SK-N-SH (cell line): ENCODE results near the gene PRKN. TPM values are rescaled to one million over a fixed set of nuclear protein-coding genes. Genes with fewer than 3 reads are reported as not detected.

Source experiments
- CTCF ChIA-PET: fragments of 300-600, 350-600 bp; formaldehyde crosslinking; extraction: SDS; loops from one replicate; lab custom pipeline; 2021; lab: Yijun Ruan, JAX
- POLR2A ChIA-PET: fragments of 350-600 bp; sonication (Branson Sonifier 250); formaldehyde crosslinking; extraction: SDS; loops from one replicate; lab custom pipeline; 2020; ENCODE audit warnings: antibody characterized with exemption, inconsistent platforms; lab: Yijun Ruan, JAX
- DNase-seq: peaks from one replicate; pipeline ENCODE4 v3.0.0; 2012
- H2AFZ ChIP-seq: fragments of 200-600 bp; sonication (generic); 2 replicates; pipeline ENCODE4 v1.8.1; 2016; ENCODE audit warnings: antibody characterized with exemption, mild to moderate bottlenecking, low read depth
- H3F3A ChIP-seq: fragments of 200-600 bp; sonication (generic); replicated peaks from 2 replicates; pipeline ENCODE3; 2016; ENCODE audit warnings: antibody characterized with exemption, mild to moderate bottlenecking; ENCODE audit not compliant: insufficient read depth
- H3K27ac ChIP-seq, 2 experiments: fragments of 200-500 bp in 1 of 2; fragments of 200-600 bp in 1 of 2; sonication (Bioruptor generic) in 1 of 2; sonication (generic), shearing (Covaris generic) in 1 of 2; 2 replicates each; pipeline versions ENCODE4 v1.5.1 to v1.6.1; 2014 to 2016; ENCODE audit warnings: low read depth in 2 of 2, inconsistent platforms in 1 of 2, low read length in 1 of 2, mild to moderate bottlenecking in 1 of 2, mixed read lengths in 1 of 2
- H3K27me3 ChIP-seq: fragments of 200-600 bp; sonication (generic), shearing (Covaris generic); 2 replicates; pipeline ENCODE4 v1.6.1; 2016; ENCODE audit warnings: mixed run types; ENCODE audit not compliant: insufficient read depth
- H3K36me3 ChIP-seq, 2 experiments: fragments of 200-500 bp in 1 of 2; fragments of 200-600 bp in 1 of 2; sonication (Bioruptor generic) in 1 of 2; sonication (generic) in 1 of 2; replicated peaks in 1 of 2; 2 replicates each; pipeline versions ENCODE3 to v1.5.1; 2014 to 2016; ENCODE audit warnings: low read length in 1 of 2, mild to moderate bottlenecking in 1 of 2; ENCODE audit not compliant: insufficient read depth in 2 of 2, control insufficient read depth in 1 of 2
- H3K4me1 ChIP-seq, 2 experiments: fragments of 200-500 bp in 1 of 2; fragments of 200-600 bp in 1 of 2; sonication (Bioruptor generic) in 1 of 2; sonication (generic), shearing (Covaris generic) in 1 of 2; 2 replicates each; pipeline versions ENCODE4 v1.5.1 to v1.6.1; 2014 to 2016; ENCODE audit warnings: low read depth in 1 of 2, low read length in 1 of 2, mixed run types in 1 of 2; ENCODE audit not compliant: insufficient read depth in 2 of 2, control insufficient read depth in 1 of 2
- H3K4me2 ChIP-seq: fragments of 200-600 bp; sonication (generic), shearing (Covaris generic); 2 replicates; pipeline ENCODE4 v1.6.1; 2017; ENCODE audit warnings: mixed run types
- H3K4me3 ChIP-seq, 2 experiments: fragments of 200-500 bp in 1 of 2; fragments of 200-600 bp in 1 of 2; sonication (Bioruptor generic) in 1 of 2; sonication (generic), shearing (Covaris generic) in 1 of 2; 2 replicates each; pipeline versions ENCODE4 v1.5.1 to v1.8.1; 2014 to 2016; ENCODE audit warnings: low read depth in 2 of 2, inconsistent platforms in 1 of 2, low read length in 1 of 2, mild to moderate bottlenecking in 1 of 2, mixed read lengths in 1 of 2, moderate library complexity in 1 of 2
- H3K79me2 ChIP-seq: fragments of 200-600 bp; sonication (generic); 2 replicates; pipeline ENCODE4 v1.8.1; 2017; ENCODE audit warnings: mild to moderate bottlenecking; ENCODE audit not compliant: insufficient read depth
- H3K9ac ChIP-seq: fragments of 200-600 bp; sonication (generic); 2 replicates; pipeline ENCODE4 v1.6.1; 2017; ENCODE audit warnings: mixed run types
- H3K9me2 ChIP-seq: fragments of 200-600 bp; sonication (generic); 2 replicates; pipeline ENCODE4 v1.6.1; 2017; ENCODE audit warnings: mixed run types
- H3K9me3 ChIP-seq: fragments of 200-600 bp; sonication (generic); 2 replicates; pipeline ENCODE4 v1.6.1; 2017; ENCODE audit warnings: mixed run types, mild to moderate bottlenecking, moderate library complexity
- H4K20me1 ChIP-seq: fragments of 200-600 bp; sonication (generic); 2 replicates; pipeline ENCODE4 v1.6.1; 2017; ENCODE audit warnings: mild to moderate bottlenecking, mixed run types; ENCODE audit not compliant: insufficient read depth
- CHD2 ChIP-seq: fragments of 150-350 bp; IDR thresholded peaks from 2 replicates; pipeline ENCODE4 v1.6.1; 2018; ENCODE audit warnings: low read length; ENCODE audit not compliant: partially characterized antibody
- EZH2phosphoT487 ChIP-seq: fragments of 200-600 bp; sonication (generic); IDR thresholded peaks from 2 replicates; pipeline ENCODE4 v1.6.1; 2017; ENCODE audit warnings: low read depth, mixed run types, mild to moderate bottlenecking, antibody characterized with exemption, moderate library complexity, borderline replicate concordance
- FOXJ3 ChIP-seq: sonication (generic); formaldehyde crosslinking; IDR thresholded peaks from 2 replicates; pipeline ENCODE4 v1.5.1; 2020; ENCODE audit warnings: mild to moderate bottlenecking, missing genetic modification reagents
- FOXM1 ChIP-seq: IDR thresholded peaks from 2 replicates; pipeline ENCODE4 v1.4.0; 2012; ENCODE audit warnings: low read depth, mild to moderate bottlenecking
- JUND ChIP-seq: IDR thresholded peaks from 2 replicates; pipeline ENCODE4 v1.4.0; 2012
- NFIC ChIP-seq: IDR thresholded peaks from 2 replicates; pipeline ENCODE4 v1.4.0; 2012; ENCODE audit warnings: borderline replicate concordance
- NRF1 ChIP-seq: IDR thresholded peaks from 2 replicates; pipeline ENCODE4 v1.6.1; 2012; ENCODE audit warnings: low read depth, mild to moderate bottlenecking, low read length
- RAD21 ChIP-seq: IDR thresholded peaks from 2 replicates; pipeline ENCODE4 v1.6.1; 2012; ENCODE audit warnings: mild to moderate bottlenecking, low read length
- RCOR1 ChIP-seq: fragments of 150-350 bp; IDR thresholded peaks from 2 replicates; pipeline ENCODE4 v1.6.1; 2017; ENCODE audit warnings: antibody characterized with exemption, low read length
- RXRA ChIP-seq: IDR thresholded peaks from 2 replicates; pipeline ENCODE4 v1.4.0; 2012; ENCODE audit warnings: low read depth, mild to moderate bottlenecking, borderline replicate concordance
- TCF12 ChIP-seq: IDR thresholded peaks from 2 replicates; pipeline ENCODE4 v1.4.0; 2012
- TEAD4 ChIP-seq: IDR thresholded peaks from 2 replicates; pipeline ENCODE4 v1.4.0; 2012; ENCODE audit warnings: mild to moderate bottlenecking, borderline replicate concordance; ENCODE audit not compliant: insufficient read depth
- YY1 ChIP-seq: IDR thresholded peaks from 2 replicates; pipeline ENCODE4 v1.4.0; 2012; ENCODE audit warnings: low read depth, mild to moderate bottlenecking
- WGBS: methylation state at CpG from one replicate; pipeline ENCODE4 v1.1.6; 2017; ENCODE audit warnings: low lambda C conversion rate; 5-methylcytosine and 5-hydroxymethylcytosine counted together
- polyA plus RNA-seq, 3 experiments: library from polyadenylated mRNA; depleted of rRNA; stranded (reverse); fragments of >200 nt; gene quantifications; 2 replicates each; pipeline ENCODE4 v1.2.3, GENCODE V29; 2012
- TF ChIP-seq, protein P1 (sequence below): IDR thresholded peaks from 2 replicates; pipeline ENCODE4 v1.4.0; 2012; ENCODE audit warnings: low read depth, borderline replicate concordance
- TF ChIP-seq, protein P2 (sequence below): IDR thresholded peaks from 2 replicates; pipeline ENCODE4; 2012
- TF ChIP-seq, protein P3 (sequence below): fragments of 200-600 bp; sonication (generic); IDR thresholded peaks from 2 replicates; pipeline ENCODE4 v1.6.1; 2017; ENCODE audit warnings: antibody characterized with exemption, mild to moderate bottlenecking, moderate library complexity
- TF ChIP-seq, protein P4 (sequence below): IDR thresholded peaks from 2 replicates; pipeline ENCODE4 v1.6.1; 2012; ENCODE audit warnings: mild to moderate bottlenecking, low read depth, low read length, moderate library complexity

PRKN gene
- polyA plus RNA-seq, 1 of the 3 experiments (the other 2 are of a cell fraction) = 0.76 TPM

DNA sequence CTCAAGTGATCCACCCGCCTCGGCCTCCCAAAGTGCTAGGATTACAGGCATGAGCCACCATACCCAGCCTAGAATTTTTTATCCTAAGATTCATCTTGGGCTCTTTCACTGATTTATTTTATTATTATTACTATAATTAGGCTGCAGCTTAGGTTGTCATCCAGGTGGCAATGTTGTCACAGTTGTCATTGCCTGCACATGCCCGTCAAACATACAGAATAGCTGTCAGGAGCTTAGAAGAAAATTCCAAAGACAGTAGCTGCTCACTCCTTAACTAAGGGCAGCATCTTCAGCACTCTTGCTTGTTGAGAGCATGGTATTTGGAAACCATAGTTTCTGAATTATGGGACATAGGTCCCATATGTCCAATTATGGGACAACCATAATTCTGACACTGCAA is 1118.8 kb downstream of the PRKN start:
- H3K4me2 ChIP-seq = no peak overlapping the region
- H3K36me3 ChIP-seq = no peaks in the 10 kb centered on the region
- no peaks in the 10 kb centered on the region for H3F3A ChIP-seq
- DNase-seq = no peak
- no peak overlapping the region for H2AFZ ChIP-seq
- H3K9me2 ChIP-seq = no peaks in the 10 kb centered on the region
- no peaks in the 10 kb centered on the region for H4K20me1 ChIP-seq
- no peak overlapping the region for H3K9ac ChIP-seq
- no peak overlapping the region for H3K27ac ChIP-seq
- H3K4me3 ChIP-seq = no peak overlapping the region
- no peaks in the 10 kb centered on the region for H3K9me3 ChIP-seq
- no peak for TF ChIP-seq TCF12
- no peak for TF ChIP-seq FOXM1
- TF ChIP-seq EZH2phosphoT487 = no peak
- no peak for TF ChIP-seq RCOR1
- TF ChIP-seq, protein P1, sequence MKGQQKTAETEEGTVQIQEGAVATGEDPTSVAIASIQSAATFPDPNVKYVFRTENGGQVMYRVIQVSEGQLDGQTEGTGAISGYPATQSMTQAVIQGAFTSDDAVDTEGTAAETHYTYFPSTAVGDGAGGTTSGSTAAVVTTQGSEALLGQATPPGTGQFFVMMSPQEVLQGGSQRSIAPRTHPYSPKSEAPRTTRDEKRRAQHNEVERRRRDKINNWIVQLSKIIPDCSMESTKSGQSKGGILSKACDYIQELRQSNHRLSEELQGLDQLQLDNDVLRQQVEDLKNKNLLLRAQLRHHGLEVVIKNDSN = no peak
- TF ChIP-seq RXRA = no peak
- TF ChIP-seq NRF1 = no peak
- TF ChIP-seq CHD2 = no peak
- TF ChIP-seq JUND = no peak
- TF ChIP-seq, protein P2, sequence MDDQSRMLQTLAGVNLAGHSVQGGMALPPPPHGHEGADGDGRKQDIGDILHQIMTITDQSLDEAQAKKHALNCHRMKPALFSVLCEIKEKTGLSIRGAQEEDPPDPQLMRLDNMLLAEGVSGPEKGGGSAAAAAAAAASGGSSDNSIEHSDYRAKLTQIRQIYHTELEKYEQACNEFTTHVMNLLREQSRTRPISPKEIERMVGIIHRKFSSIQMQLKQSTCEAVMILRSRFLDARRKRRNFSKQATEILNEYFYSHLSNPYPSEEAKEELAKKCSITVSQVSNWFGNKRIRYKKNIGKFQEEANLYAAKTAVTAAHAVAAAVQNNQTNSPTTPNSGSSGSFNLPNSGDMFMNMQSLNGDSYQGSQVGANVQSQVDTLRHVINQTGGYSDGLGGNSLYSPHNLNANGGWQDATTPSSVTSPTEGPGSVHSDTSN = no peak
- TF ChIP-seq, protein P3, sequence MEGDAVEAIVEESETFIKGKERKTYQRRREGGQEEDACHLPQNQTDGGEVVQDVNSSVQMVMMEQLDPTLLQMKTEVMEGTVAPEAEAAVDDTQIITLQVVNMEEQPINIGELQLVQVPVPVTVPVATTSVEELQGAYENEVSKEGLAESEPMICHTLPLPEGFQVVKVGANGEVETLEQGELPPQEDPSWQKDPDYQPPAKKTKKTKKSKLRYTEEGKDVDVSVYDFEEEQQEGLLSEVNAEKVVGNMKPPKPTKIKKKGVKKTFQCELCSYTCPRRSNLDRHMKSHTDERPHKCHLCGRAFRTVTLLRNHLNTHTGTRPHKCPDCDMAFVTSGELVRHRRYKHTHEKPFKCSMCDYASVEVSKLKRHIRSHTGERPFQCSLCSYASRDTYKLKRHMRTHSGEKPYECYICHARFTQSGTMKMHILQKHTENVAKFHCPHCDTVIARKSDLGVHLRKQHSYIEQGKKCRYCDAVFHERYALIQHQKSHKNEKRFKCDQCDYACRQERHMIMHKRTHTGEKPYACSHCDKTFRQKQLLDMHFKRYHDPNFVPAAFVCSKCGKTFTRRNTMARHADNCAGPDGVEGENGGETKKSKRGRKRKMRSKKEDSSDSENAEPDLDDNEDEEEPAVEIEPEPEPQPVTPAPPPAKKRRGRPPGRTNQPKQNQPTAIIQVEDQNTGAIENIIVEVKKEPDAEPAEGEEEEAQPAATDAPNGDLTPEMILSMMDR = no peak
- TF ChIP-seq YY1 = no peak
- TF ChIP-seq FOXJ3 (CRISPR knock-in tag) = no peak
- no peak for TF ChIP-seq NFIC
- TF ChIP-seq TEAD4 = no peak
- TF ChIP-seq, protein P4, sequence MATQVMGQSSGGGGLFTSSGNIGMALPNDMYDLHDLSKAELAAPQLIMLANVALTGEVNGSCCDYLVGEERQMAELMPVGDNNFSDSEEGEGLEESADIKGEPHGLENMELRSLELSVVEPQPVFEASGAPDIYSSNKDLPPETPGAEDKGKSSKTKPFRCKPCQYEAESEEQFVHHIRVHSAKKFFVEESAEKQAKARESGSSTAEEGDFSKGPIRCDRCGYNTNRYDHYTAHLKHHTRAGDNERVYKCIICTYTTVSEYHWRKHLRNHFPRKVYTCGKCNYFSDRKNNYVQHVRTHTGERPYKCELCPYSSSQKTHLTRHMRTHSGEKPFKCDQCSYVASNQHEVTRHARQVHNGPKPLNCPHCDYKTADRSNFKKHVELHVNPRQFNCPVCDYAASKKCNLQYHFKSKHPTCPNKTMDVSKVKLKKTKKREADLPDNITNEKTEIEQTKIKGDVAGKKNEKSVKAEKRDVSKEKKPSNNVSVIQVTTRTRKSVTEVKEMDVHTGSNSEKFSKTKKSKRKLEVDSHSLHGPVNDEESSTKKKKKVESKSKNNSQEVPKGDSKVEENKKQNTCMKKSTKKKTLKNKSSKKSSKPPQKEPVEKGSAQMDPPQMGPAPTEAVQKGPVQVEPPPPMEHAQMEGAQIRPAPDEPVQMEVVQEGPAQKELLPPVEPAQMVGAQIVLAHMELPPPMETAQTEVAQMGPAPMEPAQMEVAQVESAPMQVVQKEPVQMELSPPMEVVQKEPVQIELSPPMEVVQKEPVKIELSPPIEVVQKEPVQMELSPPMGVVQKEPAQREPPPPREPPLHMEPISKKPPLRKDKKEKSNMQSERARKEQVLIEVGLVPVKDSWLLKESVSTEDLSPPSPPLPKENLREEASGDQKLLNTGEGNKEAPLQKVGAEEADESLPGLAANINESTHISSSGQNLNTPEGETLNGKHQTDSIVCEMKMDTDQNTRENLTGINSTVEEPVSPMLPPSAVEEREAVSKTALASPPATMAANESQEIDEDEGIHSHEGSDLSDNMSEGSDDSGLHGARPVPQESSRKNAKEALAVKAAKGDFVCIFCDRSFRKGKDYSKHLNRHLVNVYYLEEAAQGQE = no peak
- no peak for TF ChIP-seq RAD21
- ChIA-PET POLR2A (no interaction called here), CTCF (interaction anchor here (1.4 kb wide), 1 partner anchor 191 kb away, joined by 3 read pairs; no protein-coding TSS in a partner anchor)
- 78% methylated on average over 3 of the region's 3 CpGs for WGBS
- no peaks in the 10 kb centered on the region for H3K4me1 ChIP-seq
- H3K79me2 ChIP-seq = no peaks in the 10 kb centered on the region
- no peaks in the 10 kb centered on the region for H3K27me3 ChIP-seq
